ENCODE measurements around the gene CHAT. TPM values are rescaled to one million over a fixed set of nuclear protein-coding genes. Genes with fewer than 3 reads are reported as not detected.

CHAT gene
- total RNA-seq, 1 experiment from 2014 or later: not detected

DNA sequence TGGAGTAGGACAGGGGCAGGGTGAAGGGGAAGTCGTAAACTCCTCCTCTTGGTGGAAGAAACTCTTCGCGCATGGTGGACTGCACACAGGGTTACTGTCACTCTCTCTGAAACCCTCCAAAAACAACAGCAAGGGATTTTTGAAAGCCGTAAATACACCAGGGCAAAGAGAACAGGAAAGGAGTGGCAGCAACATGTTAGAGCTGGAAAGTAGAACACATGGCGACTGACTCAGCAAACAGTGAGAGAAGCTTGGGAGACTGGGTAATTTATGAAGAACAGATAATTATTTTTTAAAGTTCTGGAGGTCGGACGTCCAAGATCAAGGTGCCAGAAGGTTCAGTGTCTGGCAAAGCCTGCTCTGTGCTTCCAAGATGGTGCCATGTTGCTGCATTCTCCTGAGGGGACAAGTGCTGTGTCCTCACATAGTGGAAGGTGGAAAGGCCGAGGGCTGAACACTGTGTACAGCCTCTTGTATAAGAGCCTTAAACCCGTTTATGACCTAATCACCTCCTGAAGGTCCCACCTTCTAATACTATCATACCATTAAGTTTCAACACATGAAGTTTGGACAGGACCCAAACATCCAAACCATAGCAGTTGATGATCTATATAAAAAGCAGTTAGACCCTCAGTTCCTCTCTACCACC lies 43.1 kb downstream of the CHAT start:
- Histone ChIP-seq H3K27ac (ENCODE audit: low read length) (no peak overlapping the region), H3K4me1 (ENCODE audit: control insufficient read depth, insufficient read depth, low read length) (no peaks in the 10 kb centered on the region), H3K27me3 (ENCODE audit: control insufficient read depth, insufficient read depth, low read length) (no peaks in the 10 kb centered on the region), H3K4me3 (ENCODE audit: low read depth in 2 of 2, low read length in 2 of 2) (no peak overlapping the region), H3K36me3 (ENCODE audit: control insufficient read depth, insufficient read depth, low read length) (no peaks in the 10 kb centered on the region), H3K9me3 (ENCODE audit: control insufficient read depth, insufficient read depth, low read depth, low read length) (no peaks in the 10 kb centered on the region)
- in situ Hi-C loops (cut with HindIII; ENCODE audit: low pct_unique_long_range_greater_than_20kb, low sequenced_read_pairs): no loop called here
- no peak for DNase-seq (ENCODE audit: low read depth, low spot score)
- no peak for ATAC-seq
- BruUV-seq (replicated peaks): no TSS peak
- CTCF ChIA-PET: no interaction called here
- intact Hi-C loops (cut with micrococcal nuclease; ENCODE audit: unreplicated experiment): no loop called here
- TF ChIP-seq SIN3A (IDR thresholded peaks at IDR 0.05; ENCODE audit: borderline replicate concordance, insufficient read depth, low read depth, low read length): no peak
- TF ChIP-seq POLR2AphosphoS5 (IDR thresholded peaks at IDR 0.05; ENCODE audit: low read depth, low read length): no peak
- TF ChIP-seq CTCF (IDR thresholded peaks at IDR 0.05): no peak
- TF ChIP-seq TCF7L2 (IDR thresholded peaks at IDR 0.05; ENCODE audit: low read depth, low read length): no peak
- no peak for TF ChIP-seq REST (IDR thresholded peaks at IDR 0.05; ENCODE audit: insufficient read depth in 1 of 2, low read depth in 2 of 2, low read length in 1 of 2)
- POLR2A ChIA-PET: no interaction called here

- POLR2A ChIA-PET: no interaction called here
- no peak for TF ChIP-seq REST (IDR thresholded peaks at IDR 0.05; ENCODE audit: insufficient read depth in 1 of 2, low read depth in 2 of 2, low read length in 1 of 2)
- Histone ChIP-seq H3K4me3 (ENCODE audit: low read depth in 2 of 2, low read length in 2 of 2) (no peak overlapping the region), H3K27me3 (ENCODE audit: control insufficient read depth, insufficient read depth, low read length) (no peaks in the 10 kb centered on the region), H3K9me3 (ENCODE audit: control insufficient read depth, insufficient read depth, low read depth, low read length) (no peaks in the 10 kb centered on the region), H3K36me3 (ENCODE audit: control insufficient read depth, insufficient read depth, low read length) (no peaks in the 10 kb centered on the region), H3K4me1 (ENCODE audit: control insufficient read depth, insufficient read depth, low read length) (no peaks in the 10 kb centered on the region), H3K27ac (ENCODE audit: low read length) (no peak overlapping the region)
- intact Hi-C loops (cut with micrococcal nuclease; ENCODE audit: unreplicated experiment): no loop called here
- in situ Hi-C loops (cut with HindIII; ENCODE audit: low pct_unique_long_range_greater_than_20kb, low sequenced_read_pairs): no loop called here
- CTCF ChIA-PET: no interaction called here
- DNase-seq (ENCODE audit: low read depth, low spot score) (no peak), ATAC-seq (no peak)
- BruUV-seq (replicated peaks): no TSS peak
These were observed 43.8 kb downstream of the CHAT start for GRCh38 chr10:49657606-49658005.

All from Panc1 (cell line).